Activated T-helper 2 cell treated with anti-CD3 and anti-CD28 coated beads, Interferon-gamma antibody, Interleukin-2, Interleukin-4, amounts not matched to agents 10 μg/mL and 5 μg/mL and 100 μg/mL, durations not matched to agents 14 hours and 24 hours and 36 hours (primary cell): Measurements from ENCODE around the gene SLC2A9. TPM values are rescaled to one million over a fixed set of nuclear protein-coding genes. Genes with fewer than 3 reads are reported as not detected.

Experiments
- DNase-seq: peaks from one replicate; pipeline ENCODE4 v3.0.0; 2021; ENCODE audit warnings: low spot score
- H3K27ac Mint-ChIP-seq: one replicate; pipeline ENCODE4 v1.8.0; 2021; ENCODE audit warnings: mixed read lengths
- H3K27me3 Mint-ChIP-seq: one replicate; pipeline ENCODE4 v1.8.0; 2021; ENCODE audit warnings: low read depth, mixed read lengths
- H3K36me3 Mint-ChIP-seq: one replicate; pipeline ENCODE4 v1.8.0; 2021; ENCODE audit warnings: low read depth, mixed read lengths
- H3K4me1 Mint-ChIP-seq: one replicate; pipeline ENCODE4 v1.8.0; 2021; ENCODE audit warnings: low read depth, mixed read lengths
- H3K4me3 Mint-ChIP-seq: one replicate; pipeline ENCODE4 v1.8.0; 2021; ENCODE audit warnings: low read depth, mild to moderate bottlenecking, moderate library complexity, mixed read lengths
- H3K9me3 Mint-ChIP-seq: one replicate; pipeline ENCODE4 v1.8.0; 2021; ENCODE audit warnings: mixed read lengths
- intact Hi-C: fragments of 100-400 bp; cut with micrococcal nuclease; formaldehyde crosslinking; loops from one replicate; pipeline ENCODE4 v1.15.1; 2023
- total RNA-seq: library from RNA; stranded (reverse); gene quantifications from 2 replicates; pipeline ENCODE4 v1.2.3, GENCODE V29; 2022

Gene SLC2A9
- total RNA-seq, 1 donor from 2014 or later, result 1.3 TPM

GRCh38 chr4:10023050-10023419 lies 1.7 kb upstream of the SLC2A9 start:
- no peaks in the 10 kb centered on the region for H3K9me3 Mint-ChIP-seq
- intact Hi-C loops, result no loop called here

GRCh38 chr4:10022346-10023049 lies 1.2 kb upstream of the SLC2A9 start:
- Mint-ChIP-seq H3K27ac (no peak overlapping the region), H3K4me1 (peaks cover 6% of the 10 kb centered on the region), H3K4me3 (no peak overlapping the region), H3K27me3 (no peaks in the 10 kb centered on the region), H3K36me3 (no peaks in the 10 kb centered on the region), H3K9me3 (no peaks in the 10 kb centered on the region)
- DNase-seq, result no peak
- intact Hi-C loops, result no loop called here

More at GRCh38 chr4:10023050-10023419, 1.7 kb upstream of the SLC2A9 start:
- H3K27ac Mint-ChIP-seq, result no peak overlapping the region
- DNase-seq, result no peak
- H3K27me3 Mint-ChIP-seq, result no peaks in the 10 kb centered on the region
- peaks cover 6% of the 10 kb centered on the region for H3K4me1 Mint-ChIP-seq
- no peaks in the 10 kb centered on the region for H3K36me3 Mint-ChIP-seq
- no peak overlapping the region for H3K4me3 Mint-ChIP-seq

GRCh38 chr4:10021653-10022023 lies 341 bp upstream of the SLC2A9 start:
- Mint-ChIP-seq H3K36me3 (no peaks in the 10 kb centered on the region), H3K27ac (no peak overlapping the region), H3K4me3 (no peak overlapping the region), H3K27me3 (no peaks in the 10 kb centered on the region), H3K4me1 (peaks cover 6% of the 10 kb centered on the region), H3K9me3 (no peaks in the 10 kb centered on the region)
- intact Hi-C loops, result no loop called here
- DNase-seq, result no peak

GRCh38 chr4:10020106-10020505 lies 1.2 kb downstream of the SLC2A9 start:
- DNase-seq, result no peak
- H3K27me3 Mint-ChIP-seq, result no peaks in the 10 kb centered on the region
- H3K27ac Mint-ChIP-seq, result no peak overlapping the region
- H3K4me1 Mint-ChIP-seq, result peaks cover 6% of the 10 kb centered on the region
- no peaks in the 10 kb centered on the region for H3K36me3 Mint-ChIP-seq
- H3K9me3 Mint-ChIP-seq, result no peaks in the 10 kb centered on the region
- intact Hi-C loops, result no loop called here
- peak overlapping the region; percentile 31 for H3K4me3 Mint-ChIP-seq

- no peak for DNase-seq
- Mint-ChIP-seq H3K9me3 (no peaks in the 10 kb centered on the region), H3K27me3 (no peaks in the 10 kb centered on the region), H3K4me3 (peak overlapping the region; percentile 84), H3K4me1 (peaks cover 6% of the 10 kb centered on the region), H3K36me3 (no peaks in the 10 kb centered on the region), H3K27ac (no peak overlapping the region)
- intact Hi-C loops, result loop anchor here (1.0 to 5.0 kb wide), 8 partner anchors 19 to 518 kb away; partner anchors contain the start of genes WDR1 and ZNF518B
Measured at GRCh38 chr4:10019521-10020051, 1.7 kb downstream of the SLC2A9 start.

GRCh38 chr4:10018818-10019461 lies 2.4 kb downstream of the SLC2A9 start:
- Mint-ChIP-seq H3K27ac (peak overlapping the region; percentile 93), H3K27me3 (no peaks in the 10 kb centered on the region), H3K36me3 (no peaks in the 10 kb centered on the region), H3K4me3 (peak overlapping the region; percentile 84), H3K4me1 (peaks cover 6% of the 10 kb centered on the region), H3K9me3 (no peaks in the 10 kb centered on the region)
- DNase-seq, result peak; percentile 93
- intact Hi-C loops, result loop anchor here (1.0 to 5.0 kb wide), 8 partner anchors 18 to 518 kb away; partner anchors contain the start of genes WDR1 and ZNF518B

- Mint-ChIP-seq H3K27ac (no peak overlapping the region), H3K36me3 (no peaks in the 10 kb centered on the region), H3K4me3 (no peak overlapping the region), H3K27me3 (no peaks in the 10 kb centered on the region), H3K9me3 (no peaks in the 10 kb centered on the region), H3K4me1 (peaks cover 6% of the 10 kb centered on the region)
- intact Hi-C loops, result loop anchor here (5.0 kb wide), 2 partner anchors 385 to 520 kb away; no protein-coding TSS in a partner anchor
- no peak for DNase-seq
Measured at GRCh38 chr4:10017037-10017893, 4.0 kb downstream of the SLC2A9 start.

- H3K27ac Mint-ChIP-seq, result no peak overlapping the region
- H3K27me3 Mint-ChIP-seq, result no peaks in the 10 kb centered on the region
- intact Hi-C loops, result loop anchor here (5.0 kb wide), 2 partner anchors 386 to 521 kb away; no protein-coding TSS in a partner anchor
- H3K36me3 Mint-ChIP-seq, result no peaks in the 10 kb centered on the region
- H3K9me3 Mint-ChIP-seq, result no peaks in the 10 kb centered on the region
- H3K4me1 Mint-ChIP-seq, result peaks cover 6% of the 10 kb centered on the region
- DNase-seq, result no peak
- H3K4me3 Mint-ChIP-seq, result no peak overlapping the region
Measured at GRCh38 chr4:10016169-10016568, 5.1 kb downstream of the SLC2A9 start.

GRCh38 chr4:10015140-10015753 lies 6.0 kb downstream of the SLC2A9 start:
- H3K9me3 Mint-ChIP-seq, result no peaks in the 10 kb centered on the region
- H3K4me1 Mint-ChIP-seq, result peaks cover 6% of the 10 kb centered on the region
- no peaks in the 10 kb centered on the region for H3K27me3 Mint-ChIP-seq
- H3K27ac Mint-ChIP-seq, result no peak overlapping the region
- no peak overlapping the region for H3K4me3 Mint-ChIP-seq
- no peak for DNase-seq
- intact Hi-C loops, result loop anchor here (1.0 to 5.0 kb wide), 3 partner anchors 252 to 522 kb away; no protein-coding TSS in a partner anchor
- no peaks in the 10 kb centered on the region for H3K36me3 Mint-ChIP-seq

- Mint-ChIP-seq H3K27ac (no peak overlapping the region), H3K4me1 (no peaks in the 10 kb centered on the region), H3K36me3 (no peaks in the 10 kb centered on the region), H3K9me3 (no peaks in the 10 kb centered on the region), H3K4me3 (no peak overlapping the region), H3K27me3 (no peaks in the 10 kb centered on the region)
- intact Hi-C loops, result loop anchor here (2.0 kb wide), 1 partner anchor 307 kb away; no protein-coding TSS in a partner anchor
- DNase-seq, result peak; percentile 34
Measured at GRCh38 chr4:10013722-10014121, 7.6 kb downstream of the SLC2A9 start.

GRCh38 chr4:10011885-10012284 lies 9.4 kb downstream of the SLC2A9 start:
- no peaks in the 10 kb centered on the region for H3K36me3 Mint-ChIP-seq
- H3K4me3 Mint-ChIP-seq, result no peak overlapping the region
- peaks cover 11% of the 10 kb centered on the region for H3K4me1 Mint-ChIP-seq
- no peak for DNase-seq
- H3K27ac Mint-ChIP-seq, result no peak overlapping the region
- intact Hi-C loops, result loop anchor here (2.0 kb wide), 1 partner anchor 305 kb away; no protein-coding TSS in a partner anchor
- no peaks in the 10 kb centered on the region for H3K27me3 Mint-ChIP-seq
- H3K9me3 Mint-ChIP-seq, result no peaks in the 10 kb centered on the region

GRCh38 chr4:10011277-10011676 lies 10.0 kb downstream of the SLC2A9 start:
- H3K27ac Mint-ChIP-seq, result no peak overlapping the region
- no peak for DNase-seq
- intact Hi-C loops, result no loop called here
- H3K36me3 Mint-ChIP-seq, result no peaks in the 10 kb centered on the region
- H3K4me1 Mint-ChIP-seq, result peaks cover 14% of the 10 kb centered on the region
- no peaks in the 10 kb centered on the region for H3K27me3 Mint-ChIP-seq
- H3K4me3 Mint-ChIP-seq, result no peak overlapping the region
- no peaks in the 10 kb centered on the region for H3K9me3 Mint-ChIP-seq
